Globus pallidus (tissue), 1 donor: ENCODE results near the gene CDC14B.
"Not testable (repeated sequence)": the region's sequence is repeated elsewhere in the genome, so short reads cannot be mapped to it uniquely, and the experiment has no call there.

Experiments used
- DNase-seq: peaks from one replicate; pipeline ENCODE4 v3.0.0-alpha.2; 2015; ENCODE audit warnings: low spot score

The CDC14B gene

GRCh38 chr9:96621618-96622017, 2.0 kb upstream of the CDC14B start:
- no peak for DNase-seq

GRCh38 chr9:96620832-96621269, 1.2 kb upstream of the CDC14B start:
- no peak for DNase-seq

GRCh38 chr9:96620181-96620514, 505 bp upstream of the CDC14B start:
- DNase-seq = no peak

GRCh38 chr9:96619124-96619465, 548 bp downstream of the CDC14B start:
- DNase-seq = no peak

- DNase-seq = peak; percentile 77
These were observed 1.2 kb downstream of the CDC14B start for GRCh38 chr9:96618209-96619123.

GRCh38 chr9:96617439-96618185, 2.0 kb downstream of the CDC14B start:
- no peak for DNase-seq

- DNase-seq = no peak
These were observed 2.7 kb downstream of the CDC14B start for GRCh38 chr9:96616817-96617438.

GRCh38 chr9:96615411-96615810, 4.2 kb downstream of the CDC14B start:
- no peak for DNase-seq

GRCh38 chr9:96614664-96615063, 5.0 kb downstream of the CDC14B start:
- not testable (repeated sequence) for DNase-seq

- no peak for DNase-seq
These were observed 6.6 kb downstream of the CDC14B start for GRCh38 chr9:96612966-96613589.

- peak; percentile 96 for DNase-seq
These were observed 7.3 kb downstream of the CDC14B start for GRCh38 chr9:96612105-96612965.

GRCh38 chr9:96611302-96611701, 8.3 kb downstream of the CDC14B start:
- no peak for DNase-seq

GRCh38 chr9:96609732-96610131, 9.9 kb downstream of the CDC14B start:
- DNase-seq = no peak

- no peak for DNase-seq
These were observed 11.7 kb downstream of the CDC14B start for GRCh38 chr9:96607971-96608370.

GRCh38 chr9:96605328-96605727, 14.3 kb downstream of the CDC14B start:
- DNase-seq = no peak

- no peak for DNase-seq
These were observed 15.7 kb downstream of the CDC14B start for GRCh38 chr9:96604004-96604319.

- no peak for DNase-seq
These were observed 16.2 kb downstream of the CDC14B start for GRCh38 chr9:96603305-96604003.

- DNase-seq = no peak
These were observed 20.3 kb downstream of the CDC14B start for GRCh38 chr9:96599298-96599697.

- no peak for DNase-seq
These were observed 23.0 kb downstream of the CDC14B start for GRCh38 chr9:96596601-96597111.
